IMR-90 (cell line): ENCODE results near the gene GPHB5. TPM values are rescaled to one million over a fixed set of nuclear protein-coding genes. Genes with fewer than 3 reads are reported as not detected.

Experiments
- ATAC-seq: fragments of 200-7000 bp; cut with Tn5 transposase; 2 replicates; pipeline ENCODE4 v1.9.1; 2020; ENCODE audit warnings: low read depth, mild to moderate bottlenecking, moderate library complexity
- BruUV-seq: library from RNA; stranded (reverse); fragments of 400-500 nt; replicated peaks from 2 replicates; lab custom pipeline; 2021; lab: Mats Ljungman, UMichigan
- CTCF ChIA-PET: fragments of 300-600 bp; formaldehyde crosslinking; extraction: SDS; loops from one replicate; lab custom pipeline; 2021; ENCODE audit warnings: antibody characterized with exemption; lab: Yijun Ruan, JAX
- POLR2A ChIA-PET: fragments of 300-600 bp; sonication (Branson Sonifier 250); formaldehyde crosslinking; loops from one replicate; lab custom pipeline; 2022; ENCODE audit warnings: antibody characterized with exemption; ENCODE audit not compliant: unreplicated experiment; lab: Charles Lee
- DNase-seq: peaks from one replicate; pipeline ENCODE4 v3.0.0; 2013
- H2AFZ ChIP-seq: replicated peaks from 2 replicates; pipeline ENCODE3; 2013; ENCODE audit warnings: low read length, mild to moderate bottlenecking; ENCODE audit not compliant: poor library complexity
- H2AK5ac ChIP-seq: 2 replicates; pipeline ENCODE4 v1.6.1; 2013; ENCODE audit warnings: low read depth, low read length, inconsistent platforms
- H2AK9ac ChIP-seq: replicated peaks from 2 replicates; pipeline ENCODE3; 2013; ENCODE audit warnings: mild to moderate bottlenecking, low read depth, low read length, moderate library complexity; ENCODE audit not compliant: poor library complexity
- H2BK120ac ChIP-seq: 2 replicates; pipeline ENCODE4 v1.6.1; 2013; ENCODE audit warnings: low read depth, low read length, inconsistent platforms
- H2BK15ac ChIP-seq: 3 replicates; pipeline ENCODE4 v1.6.1; 2013; ENCODE audit warnings: low read depth, low read length, inconsistent platforms
- H2BK20ac ChIP-seq: 2 replicates; pipeline ENCODE4 v1.6.1; 2013; ENCODE audit warnings: low read depth, mild to moderate bottlenecking, inconsistent platforms, low read length, moderate library complexity
- H2BK5ac ChIP-seq: 2 replicates; pipeline ENCODE4 v1.6.1; 2013; ENCODE audit warnings: mild to moderate bottlenecking, low read depth, low read length, inconsistent platforms; ENCODE audit not compliant: poor library complexity, severe bottlenecking
- H3K14ac ChIP-seq: replicated peaks from 2 replicates; pipeline ENCODE4 v1.6.1; 2013; ENCODE audit warnings: low read depth, low read length, inconsistent platforms
- H3K18ac ChIP-seq: 2 replicates; pipeline ENCODE4 v1.6.1; 2013; ENCODE audit warnings: low read depth, low read length, control low read depth
- H3K23ac ChIP-seq: 2 replicates; pipeline ENCODE4 v1.6.1; 2013; ENCODE audit warnings: low read depth, low read length, inconsistent platforms
- H3K27ac ChIP-seq: 2 replicates; pipeline ENCODE4 v1.5.1; 2013; ENCODE audit warnings: mild to moderate bottlenecking, control low read depth, low read length; ENCODE audit not compliant: insufficient read depth
- H3K27me3 ChIP-seq: 2 replicates; pipeline ENCODE4 v1.6.1; 2013; ENCODE audit warnings: low read length; ENCODE audit not compliant: control insufficient read depth, insufficient read depth
- H3K36me3 ChIP-seq: 2 replicates; pipeline ENCODE4 v1.6.1; 2013; ENCODE audit warnings: low read length, mixed read lengths; ENCODE audit not compliant: control insufficient read depth, insufficient read depth
- H3K4ac ChIP-seq: 2 replicates; pipeline ENCODE4 v1.6.1; 2013; ENCODE audit warnings: low read depth, low read length, inconsistent platforms
- H3K4me1 ChIP-seq: 2 replicates; pipeline ENCODE4 v1.6.1; 2013; ENCODE audit warnings: low read length, mixed read lengths; ENCODE audit not compliant: control insufficient read depth, insufficient read depth
- H3K4me2 ChIP-seq: 2 replicates; pipeline ENCODE4 v1.6.1; 2013; ENCODE audit warnings: low read depth, mild to moderate bottlenecking, control low read depth, low read length, moderate library complexity
- H3K4me3 ChIP-seq: 2 replicates; pipeline ENCODE4 v1.5.1; 2013; ENCODE audit warnings: low read depth, mild to moderate bottlenecking, control low read depth, low read length, moderate library complexity; ENCODE audit not compliant: insufficient read depth
- H3K56ac ChIP-seq: 2 replicates; pipeline ENCODE4 v1.6.1; 2013; ENCODE audit warnings: low read length, inconsistent platforms; ENCODE audit not compliant: insufficient read depth; ENCODE audit errors: extremely low read depth
- H3K79me1 ChIP-seq, 2 experiments: 2 replicates each; pipeline ENCODE4 v1.6.1; 2013; ENCODE audit warnings: low read length in 2 of 2, inconsistent platforms in 1 of 2, low read depth in 1 of 2
- H3K9ac ChIP-seq: 2 replicates; pipeline ENCODE4 v1.6.1; 2013; ENCODE audit warnings: low read depth, low read length, control low read depth
- H3K9me1 ChIP-seq: 2 replicates; pipeline ENCODE4 v1.6.1; 2013; ENCODE audit warnings: low read length, inconsistent platforms; ENCODE audit not compliant: insufficient read depth
- H3K9me3 ChIP-seq: 2 replicates; pipeline ENCODE4 v1.6.1; 2013; ENCODE audit warnings: low read length; ENCODE audit not compliant: control insufficient read depth, insufficient read depth
- H4K20me1 ChIP-seq: 2 replicates; pipeline ENCODE4 v1.6.1; 2013; ENCODE audit warnings: low read length, inconsistent platforms; ENCODE audit not compliant: insufficient read depth
- H4K5ac ChIP-seq: 2 replicates; pipeline ENCODE4 v1.6.1; 2013; ENCODE audit warnings: mild to moderate bottlenecking, low read depth, low read length, control low read depth
- H4K8ac ChIP-seq, 2 experiments: 2 replicates each; pipeline ENCODE4 v1.6.1; 2013; ENCODE audit warnings: low read depth in 2 of 2, low read length in 2 of 2, control low read depth in 1 of 2, inconsistent platforms in 1 of 2
- H4K91ac ChIP-seq: 2 replicates; pipeline ENCODE4 v1.6.1; 2013; ENCODE audit warnings: low read depth, low read length, inconsistent platforms; ENCODE audit not compliant: insufficient read depth
- CHD1 ChIP-seq: IDR thresholded peaks from 2 replicates; pipeline ENCODE4 v1.6.1; 2012; ENCODE audit warnings: low read depth, low read length, improper control_type of control experiment
- MAFK ChIP-seq: IDR thresholded peaks from 2 replicates; pipeline ENCODE4 v1.6.1; 2012; ENCODE audit warnings: low read depth, low read length, improper control_type of control experiment
- MXI1 ChIP-seq: IDR thresholded peaks from 2 replicates; pipeline ENCODE4 v1.6.1; 2012; ENCODE audit warnings: low read depth, mild to moderate bottlenecking, low read length, moderate library complexity, borderline replicate concordance
- NFE2L2 ChIP-seq: fragments of 150-350 bp; IDR thresholded peaks from 2 replicates; pipeline ENCODE4 v1.6.1; 2016; ENCODE audit warnings: low read depth, mild to moderate bottlenecking, low read length
- RAD21 ChIP-seq: IDR thresholded peaks from 2 replicates; pipeline ENCODE4 v1.6.1; 2012; ENCODE audit warnings: low read length, improper control_type of control experiment
- WGBS, 2 experiments: methylation state at CpG; one replicate each; pipeline versions ENCODE4 v1.1.5 to v1.1.7; 2013; ENCODE audit warnings: missing lambda C conversion rate in 2 of 2; ENCODE audit not compliant: insufficient read length in 1 of 2; ENCODE audit errors: extremely low coverage in 2 of 2; 5-methylcytosine and 5-hydroxymethylcytosine counted together
- dilution Hi-C: fragments of 300-500 bp; cut with HindIII; formaldehyde crosslinking; loops from one replicate; pipeline ENCODE4 v1.14.3; 2018; ENCODE audit warnings: low sequenced_read_pairs; ENCODE audit not compliant: unreplicated experiment
- in situ Hi-C: fragments of 300-500 bp; cut with MboI; formaldehyde crosslinking; loops from 3 replicates; pipeline ENCODE4 v1.14.3; 2019; ENCODE audit warnings: low sequenced_read_pairs, inconsistent platforms, mixed read lengths
- intact Hi-C: fragments of 100-400 bp; cut with micrococcal nuclease; formaldehyde crosslinking; loops from 2 replicates; pipeline ENCODE4 v1.10.0; 2022
- polyA plus RNA-seq, 3 experiments: library from polyadenylated mRNA; depleted of rRNA; stranded (reverse); fragments of >200 nt; gene quantifications; 2 replicates each; pipeline ENCODE4 v1.2.3, GENCODE V29; 2012; ENCODE audit warnings: low replicate concordance in 1 of 3
- total RNA-seq: library from RNA; depleted of rRNA; stranded (reverse); fragments of >200 nt; gene quantifications from 2 replicates; pipeline ENCODE4 v1.2.3, GENCODE V29; 2012
- TF ChIP-seq, protein P1 (sequence below): fragments of 150-350 bp; IDR thresholded peaks from 2 replicates; pipeline ENCODE4 v1.6.1; 2016; ENCODE audit warnings: low read depth, mild to moderate bottlenecking, low read length, moderate library complexity, borderline replicate concordance

Gene GPHB5
- total and polyA plus RNA-seq, 2 of the 4 experiments (the other 2 are of a cell fraction): not detected

DNA sequence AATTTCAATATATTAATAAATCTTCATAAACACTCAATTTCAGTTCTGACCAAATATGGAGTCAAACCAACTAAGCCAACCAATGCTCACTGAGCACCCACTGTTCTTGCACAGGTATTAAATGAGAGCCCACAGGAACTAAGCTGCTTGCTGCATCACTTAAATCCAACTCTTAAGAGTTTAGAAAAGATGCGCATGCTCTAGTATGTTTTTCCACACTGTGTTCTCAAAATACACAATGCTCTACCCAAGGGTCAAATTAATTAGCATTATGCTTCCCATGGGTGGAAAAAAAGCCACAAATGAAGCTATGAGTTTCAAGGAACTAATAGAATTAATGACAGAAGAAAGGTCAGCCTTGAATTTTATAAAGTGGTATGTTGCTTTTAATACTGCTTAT lies 3.7 kb upstream of the GPHB5 start:
- no peaks in the 10 kb centered on the region for H3K79me1 ChIP-seq
- no peak overlapping the region for H2AFZ ChIP-seq
- no peak overlapping the region for H3K4ac ChIP-seq
- H2BK5ac ChIP-seq: no peak overlapping the region
- H3K18ac ChIP-seq: no peak overlapping the region
- H3K9me3 ChIP-seq: no peaks in the 10 kb centered on the region
- no CpG with 5 or more reads among the region's 1 CpG for WGBS, 2 experiments
- POLR2A ChIA-PET: no interaction called here
- no peak overlapping the region for H3K56ac ChIP-seq
- H3K4me3 ChIP-seq: no peak overlapping the region
- H3K9ac ChIP-seq: no peak overlapping the region
- H4K8ac ChIP-seq: no peak overlapping the region
- no peak for TF ChIP-seq CHD1
- TF ChIP-seq, protein P1, sequence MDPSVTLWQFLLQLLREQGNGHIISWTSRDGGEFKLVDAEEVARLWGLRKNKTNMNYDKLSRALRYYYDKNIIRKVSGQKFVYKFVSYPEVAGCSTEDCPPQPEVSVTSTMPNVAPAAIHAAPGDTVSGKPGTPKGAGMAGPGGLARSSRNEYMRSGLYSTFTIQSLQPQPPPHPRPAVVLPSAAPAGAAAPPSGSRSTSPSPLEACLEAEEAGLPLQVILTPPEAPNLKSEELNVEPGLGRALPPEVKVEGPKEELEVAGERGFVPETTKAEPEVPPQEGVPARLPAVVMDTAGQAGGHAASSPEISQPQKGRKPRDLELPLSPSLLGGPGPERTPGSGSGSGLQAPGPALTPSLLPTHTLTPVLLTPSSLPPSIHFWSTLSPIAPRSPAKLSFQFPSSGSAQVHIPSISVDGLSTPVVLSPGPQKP: no peak
- TF ChIP-seq MXI1: no peak
- no peak for TF ChIP-seq NFE2L2
- TF ChIP-seq MAFK: no peak
- no peak for TF ChIP-seq RAD21
- intact Hi-C loops (no loop called here), dilution Hi-C loops (no loop called here), in situ Hi-C loops (no loop called here)
- no peak overlapping the region for H3K14ac ChIP-seq
- no peak overlapping the region for H3K27ac ChIP-seq
- H4K20me1 ChIP-seq: no peaks in the 10 kb centered on the region
- no peak overlapping the region for H2AK9ac ChIP-seq
- no peak overlapping the region for H4K5ac ChIP-seq
- CTCF ChIA-PET: no interaction called here
- H4K91ac ChIP-seq: no peak overlapping the region
- H3K36me3 ChIP-seq: no peaks in the 10 kb centered on the region
- ATAC-seq: no peak
- no peak overlapping the region for H2BK15ac ChIP-seq
- no TSS peak for BruUV-seq
- no peak overlapping the region for H3K4me2 ChIP-seq
- no peaks in the 10 kb centered on the region for H3K4me1 ChIP-seq
- H2BK120ac ChIP-seq: no peak overlapping the region
- no peak overlapping the region for H3K23ac ChIP-seq
- no peak overlapping the region for H2AK5ac ChIP-seq
- peaks cover 11% of the 10 kb centered on the region for H3K27me3 ChIP-seq
- no peaks in the 10 kb centered on the region for H3K9me1 ChIP-seq
- no peak overlapping the region for H2BK20ac ChIP-seq
- no peak for DNase-seq
